SU-DHL-6 (cell line): ENCODE measurements around the gene CRK.
"Not testable (repeated sequence)": the region's sequence is repeated elsewhere in the genome, so short reads cannot be mapped to it uniquely, and the experiment has no call there.

Experiments used
- H2AFZ ChIP-seq: fragments of 200-600 bp; sonication (generic); 2 replicates; pipeline ENCODE4 v1.6.1; 2014; ENCODE audit warnings: low read depth, mild to moderate bottlenecking, moderate library complexity, mixed read lengths, antibody characterized with exemption, low read length; ENCODE audit not compliant: severe bottlenecking
- H3F3A ChIP-seq: fragments of 200-600 bp; shearing (Covaris generic); 2 replicates; pipeline ENCODE4 v1.6.0; 2016; ENCODE audit warnings: antibody characterized with exemption, mild to moderate bottlenecking; ENCODE audit not compliant: insufficient read depth
- H3K27ac ChIP-seq: fragments of 200-600 bp; sonication (generic); 2 replicates; pipeline ENCODE4 v1.5.1; 2016; ENCODE audit warnings: low read depth, mild to moderate bottlenecking, low read length, moderate library complexity, mixed read lengths
- H3K27me3 ChIP-seq: fragments of 200-600 bp; sonication (generic), shearing (Covaris generic); 2 replicates; pipeline ENCODE4 v1.6.0; 2014; ENCODE audit warnings: mild to moderate bottlenecking, low read length
- H3K36me3 ChIP-seq: fragments of 200-600 bp; sonication (generic); 2 replicates; pipeline ENCODE4 v1.6.1; 2014; ENCODE audit warnings: mild to moderate bottlenecking, low read length, mixed read lengths
- H3K4me2 ChIP-seq: fragments of 300-600, 200-600 bp; shearing (Covaris generic), sonication (generic); 2 replicates; pipeline ENCODE4 v1.6.0; 2014; ENCODE audit warnings: low read length, low read depth, mild to moderate bottlenecking; ENCODE audit not compliant: poor library complexity, severe bottlenecking
- H3K4me3 ChIP-seq: fragments of 200-600 bp; sonication (generic); 2 replicates; pipeline ENCODE4 v1.5.1; 2014; ENCODE audit warnings: antibody characterized with exemption, low read length, mild to moderate bottlenecking, mixed read lengths; ENCODE audit not compliant: insufficient read depth, poor library complexity, severe bottlenecking
- H3K79me2 ChIP-seq: fragments of 200-600 bp; sonication (generic); 2 replicates; pipeline ENCODE4 v1.6.1; 2014; ENCODE audit warnings: mild to moderate bottlenecking, low read length, moderate library complexity; ENCODE audit not compliant: insufficient read depth
- H3K9ac ChIP-seq: fragments of 200-600 bp; sonication (generic); 2 replicates; pipeline ENCODE4 v1.7.0; 2014; ENCODE audit warnings: mild to moderate bottlenecking, low read length
- H3K9me2 ChIP-seq: fragments of 200-600 bp; sonication (generic); replicated peaks from 2 replicates; pipeline ENCODE4 v1.6.1; 2014; ENCODE audit warnings: low read length; ENCODE audit not compliant: insufficient read depth
- H3K9me3 ChIP-seq: fragments of 200-600 bp; sonication (generic); 2 replicates; pipeline ENCODE4 v1.6.1; 2014; ENCODE audit warnings: low read length, mixed read lengths; ENCODE audit not compliant: insufficient read depth
- H4K20me1 ChIP-seq: fragments of 200-600 bp; sonication (generic); 2 replicates; pipeline ENCODE4 v1.6.1; 2014; ENCODE audit warnings: low read depth, mild to moderate bottlenecking, antibody characterized with exemption, low read length, moderate library complexity, mixed read lengths
- EZH2phosphoT487 ChIP-seq: fragments of 200-600 bp; sonication (generic), shearing (Covaris generic); conservative IDR thresholded peaks from 2 replicates; pipeline ENCODE4 v1.6.1; 2018; ENCODE audit warnings: mild to moderate bottlenecking, antibody characterized with exemption, low read length, moderate library complexity, mixed read lengths
- TF ChIP-seq, protein P1 (sequence below): fragments of 200-600 bp; sonication (generic); IDR thresholded peaks from one replicate; pipeline ENCODE4 v1.5.1; 2017; ENCODE audit warnings: antibody characterized with exemption, mild to moderate bottlenecking, low read length, moderate library complexity; ENCODE audit not compliant: insufficient read depth, poor library complexity, severe bottlenecking

CRK gene

DNA sequence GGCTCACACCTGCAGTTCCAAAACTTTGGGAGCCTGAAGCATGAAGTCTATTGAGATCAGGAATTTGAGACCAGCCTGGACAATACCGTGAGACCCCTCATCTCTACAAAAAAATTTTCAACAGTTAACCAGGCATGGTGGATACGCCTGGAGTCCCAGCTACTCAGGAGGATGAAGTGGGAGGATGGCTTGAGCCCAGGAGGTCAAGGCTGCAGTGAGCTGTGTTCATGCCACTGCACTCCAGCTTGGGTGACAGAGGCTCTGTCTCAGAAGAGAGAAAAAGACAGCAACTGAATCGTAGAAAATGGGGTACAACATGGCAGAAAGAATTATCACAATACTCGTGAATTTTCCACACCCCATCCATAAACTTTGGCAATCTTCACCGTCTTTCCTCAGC lies 3.2 kb downstream of the CRK start:
- TF ChIP-seq, protein P1, sequence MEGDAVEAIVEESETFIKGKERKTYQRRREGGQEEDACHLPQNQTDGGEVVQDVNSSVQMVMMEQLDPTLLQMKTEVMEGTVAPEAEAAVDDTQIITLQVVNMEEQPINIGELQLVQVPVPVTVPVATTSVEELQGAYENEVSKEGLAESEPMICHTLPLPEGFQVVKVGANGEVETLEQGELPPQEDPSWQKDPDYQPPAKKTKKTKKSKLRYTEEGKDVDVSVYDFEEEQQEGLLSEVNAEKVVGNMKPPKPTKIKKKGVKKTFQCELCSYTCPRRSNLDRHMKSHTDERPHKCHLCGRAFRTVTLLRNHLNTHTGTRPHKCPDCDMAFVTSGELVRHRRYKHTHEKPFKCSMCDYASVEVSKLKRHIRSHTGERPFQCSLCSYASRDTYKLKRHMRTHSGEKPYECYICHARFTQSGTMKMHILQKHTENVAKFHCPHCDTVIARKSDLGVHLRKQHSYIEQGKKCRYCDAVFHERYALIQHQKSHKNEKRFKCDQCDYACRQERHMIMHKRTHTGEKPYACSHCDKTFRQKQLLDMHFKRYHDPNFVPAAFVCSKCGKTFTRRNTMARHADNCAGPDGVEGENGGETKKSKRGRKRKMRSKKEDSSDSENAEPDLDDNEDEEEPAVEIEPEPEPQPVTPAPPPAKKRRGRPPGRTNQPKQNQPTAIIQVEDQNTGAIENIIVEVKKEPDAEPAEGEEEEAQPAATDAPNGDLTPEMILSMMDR = no peak
- H3K9me2 ChIP-seq = no peaks in the 10 kb centered on the region
- H3K79me2 ChIP-seq = peaks cover 81% of the 10 kb centered on the region
- H3K4me3 ChIP-seq = no peak overlapping the region
- no peaks in the 10 kb centered on the region for H3K27me3 ChIP-seq
- no peak overlapping the region for H3K27ac ChIP-seq
- no peak overlapping the region for H3K4me2 ChIP-seq
- no peaks in the 10 kb centered on the region for H3F3A ChIP-seq
- no peaks in the 10 kb centered on the region for H3K36me3 ChIP-seq
- H2AFZ ChIP-seq = no peak overlapping the region
- H4K20me1 ChIP-seq = 0 out of 2 replicates have a peak, but pooled peaks cover 3% of the 10 kb centered on the region
- H3K9ac ChIP-seq = no peak overlapping the region
- H3K9me3 ChIP-seq = no peaks in the 10 kb centered on the region

DNA sequence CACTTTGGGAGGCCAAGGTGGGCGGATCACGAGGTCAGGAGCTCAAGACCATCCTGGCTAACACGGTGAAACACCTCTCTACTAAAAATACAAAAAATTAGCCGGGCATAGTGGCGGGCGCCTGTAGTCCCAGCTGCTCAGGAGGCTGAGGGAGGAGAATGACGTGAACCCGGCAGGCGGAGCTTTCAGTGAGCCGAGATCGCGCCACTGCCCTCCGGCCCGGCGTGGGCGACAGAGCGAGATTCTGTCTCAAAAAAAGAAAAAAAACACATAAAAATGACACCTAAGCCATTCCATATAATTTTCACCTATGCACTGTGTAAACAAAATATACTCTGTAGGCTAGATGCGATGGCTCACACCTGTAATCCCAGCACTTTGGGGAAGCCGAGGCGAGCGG lies 5.8 kb downstream of the CRK start:
- H3K4me3 ChIP-seq, H3K9me2 ChIP-seq, H3K36me3 ChIP-seq, H3F3A ChIP-seq, H3K9ac ChIP-seq, H3K9me3 ChIP-seq, H4K20me1 ChIP-seq, H3K27ac ChIP-seq, H3K4me2 ChIP-seq, H2AFZ ChIP-seq, H3K27me3 ChIP-seq: not testable (repeated sequence)
- H3K79me2 ChIP-seq = peaks cover 100% of the 10 kb centered on the region

DNA sequence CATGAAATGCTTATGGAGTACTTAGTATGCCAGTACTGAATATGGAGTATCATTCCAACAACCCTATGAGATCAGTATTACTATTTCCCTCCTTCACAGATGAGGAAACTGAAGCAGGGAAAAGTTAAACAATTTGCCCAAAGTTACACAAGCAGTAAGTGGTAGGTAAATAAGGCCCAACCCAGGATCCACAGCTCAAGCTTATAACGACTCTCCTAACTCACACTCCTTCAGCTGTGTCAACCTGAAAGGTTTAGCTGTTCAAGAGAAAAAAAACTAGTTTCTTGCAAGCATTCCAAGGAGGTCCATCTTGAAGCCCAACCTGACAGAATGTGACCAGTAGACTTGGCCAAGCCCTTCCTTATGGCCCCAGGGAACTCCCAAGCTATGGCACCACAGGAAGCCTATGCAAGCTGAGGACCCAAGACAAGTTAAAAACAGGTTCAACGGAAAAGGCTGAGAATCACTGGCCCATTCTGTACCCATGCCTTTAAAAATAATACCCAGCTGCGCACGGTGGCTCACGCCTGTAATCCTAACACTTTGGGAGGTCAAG lies 6.5 kb downstream of the CRK start:
- H3K27me3 ChIP-seq = no peaks in the 10 kb centered on the region
- no peaks in the 10 kb centered on the region for H3K9me2 ChIP-seq
- H3K36me3 ChIP-seq = no peaks in the 10 kb centered on the region
- H3K9ac ChIP-seq = no peak overlapping the region
- no peak overlapping the region for H3K27ac ChIP-seq
- H3K79me2 ChIP-seq = peaks cover 98% of the 10 kb centered on the region
- no peak for TF ChIP-seq EZH2phosphoT487
- TF ChIP-seq, protein P1 = no peak
- H2AFZ ChIP-seq = no peak overlapping the region
- H3K4me3 ChIP-seq = no peak overlapping the region
- H3K4me2 ChIP-seq = no peak overlapping the region
- 0 out of 2 replicates have a peak, but pooled peaks cover under 1% of the 10 kb centered on the region for H4K20me1 ChIP-seq
- no peaks in the 10 kb centered on the region for H3K9me3 ChIP-seq
- H3F3A ChIP-seq = no peaks in the 10 kb centered on the region

DNA sequence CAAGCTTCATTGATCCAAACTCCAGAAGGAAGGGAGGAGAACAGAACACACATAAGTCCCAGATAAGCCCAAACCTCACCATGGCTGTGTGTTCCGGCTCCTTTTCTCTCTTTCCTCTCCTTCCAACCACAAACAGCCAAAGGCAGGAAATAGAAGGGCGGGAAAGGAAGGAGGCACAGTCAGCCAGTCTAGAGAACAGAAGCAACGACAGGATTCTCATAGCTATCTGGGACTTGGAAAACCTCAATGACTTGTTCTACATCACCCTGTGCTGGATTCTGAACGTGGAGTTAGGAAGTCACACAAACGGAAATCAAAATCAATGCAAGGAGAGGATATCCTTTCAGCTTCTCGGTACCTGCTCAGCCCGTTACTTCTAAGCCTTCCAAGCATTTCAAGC lies 9.0 kb downstream of the CRK start:
- H3K4me2 ChIP-seq = no peak overlapping the region
- no peak overlapping the region for H3K4me3 ChIP-seq
- H3K36me3 ChIP-seq = no peaks in the 10 kb centered on the region
- no peaks in the 10 kb centered on the region for H3F3A ChIP-seq
- H3K9me2 ChIP-seq = no peaks in the 10 kb centered on the region
- no peak overlapping the region for H3K27ac ChIP-seq
- H3K79me2 ChIP-seq = peaks cover 93% of the 10 kb centered on the region
- no peak for TF ChIP-seq EZH2phosphoT487
- TF ChIP-seq, protein P1 = no peak
- no peak overlapping the region for H3K9ac ChIP-seq
- no peak overlapping the region for H2AFZ ChIP-seq
- no peaks in the 10 kb centered on the region for H4K20me1 ChIP-seq
- no peaks in the 10 kb centered on the region for H3K9me3 ChIP-seq
- no peaks in the 10 kb centered on the region for H3K27me3 ChIP-seq
